Measurements from ENCODE around the gene LTBP1.

GRCh38 chr2:33441235-33441810 is 494.6 kb downstream of the LTBP1 start:
- TF ChIP-seq CTCF (IDR thresholded peaks at IDR 0.05) (no peak), EP300 (IDR thresholded peaks at IDR 0.05) (no peak), POLR2A (IDR thresholded peaks at IDR 0.05) (no peak)

Measured in ovary (tissue), 3 donors.